K562 (cell line): Measurements from ENCODE around the gene PYGB. TPM values are rescaled to one million over a fixed set of nuclear protein-coding genes. Genes with fewer than 3 reads are reported as not detected.

Source experiments
- ATAC-seq: fragments of 200-7000 bp; cut with Tn5 transposase; 3 replicates; pipeline ENCODE4 v1.9.1; 2020; ENCODE audit warnings: moderate library complexity
- BruUV-seq: library from RNA; stranded (reverse); fragments of 400-500 nt; replicated peaks from 2 replicates; lab custom pipeline; 2021; lab: Mats Ljungman, UMichigan
- CTCF ChIA-PET: fragments of 300-600 bp; formaldehyde crosslinking; extraction: SDS; loops from one replicate; lab custom pipeline; 2021; ENCODE audit warnings: low intra/inter-chr PET ratio; lab: Yijun Ruan, JAX
- POLR2A ChIA-PET: fragments of 300-600, 350-650 bp; sonication (Branson Sonifier 250); formaldehyde crosslinking; extraction: SDS; loops from one replicate; lab custom pipeline; 2021; ENCODE audit warnings: antibody characterized with exemption, inconsistent platforms; lab: Yijun Ruan, JAX
- DNase-seq, 4 experiments: peaks; one replicate each; pipeline versions ENCODE4 v3.0.0 to v3.0.0-alpha.2; 2011 to 2018; ENCODE audit warnings: low spot score in 3 of 4, mixed read lengths in 3 of 4; ENCODE audit errors: extremely low read depth in 1 of 4
- FAIRE-seq: peaks from 2 replicates; lab custom pipeline; 2011; peaks lifted over from hg19 to GRCh38; lab: Jason Lieb, UNC
- H2AFZ ChIP-seq: 2 replicates; pipeline ENCODE4 v1.6.0; 2011; ENCODE audit warnings: low read depth, low read length, control low read depth, inconsistent platforms
- H3K27ac ChIP-seq: fragments of 200-600 bp; 3 replicates; pipeline ENCODE4 v1.8.0; 2011; ENCODE audit warnings: low read depth, mild to moderate bottlenecking, control low read depth, inconsistent platforms, low read length, moderate library complexity, mixed read lengths; ENCODE audit errors: extremely low read depth
- H3K27me3 ChIP-seq, 2 experiments: fragments of 300-600 bp in 1 of 2; 2 replicates in 1 of 2; 3 replicates in 1 of 2; pipeline versions ENCODE4 v1.6.0 to v1.8.0; 2011; ENCODE audit warnings: inconsistent platforms in 2 of 2, low read length in 2 of 2, mild to moderate bottlenecking in 1 of 2, mixed read lengths in 1 of 2, moderate library complexity in 1 of 2; ENCODE audit not compliant: control insufficient read depth in 2 of 2, insufficient read depth in 2 of 2
- H3K36me3 ChIP-seq: fragments of 300-600 bp; 3 replicates; pipeline ENCODE4 v1.8.0; 2011; ENCODE audit warnings: mild to moderate bottlenecking, low read length, inconsistent platforms; ENCODE audit not compliant: control insufficient read depth, insufficient read depth
- H3K4me1 ChIP-seq, 2 experiments: fragments of 200-600 bp in 1 of 2; replicated peaks in 1 of 2; 2 replicates in 1 of 2; 3 replicates in 1 of 2; pipeline versions ENCODE4 v1.5.1 to v1.8.0; 2011; ENCODE audit warnings: inconsistent platforms in 2 of 2, low read length in 2 of 2, mild to moderate bottlenecking in 1 of 2, mixed read lengths in 1 of 2, moderate library complexity in 1 of 2; ENCODE audit not compliant: control insufficient read depth in 2 of 2, insufficient read depth in 2 of 2
- H3K4me2 ChIP-seq: 2 replicates; pipeline ENCODE4 v1.6.1; 2011; ENCODE audit warnings: low read length, control low read depth, inconsistent platforms, mixed read lengths; ENCODE audit not compliant: insufficient read depth
- H3K4me3 ChIP-seq: fragments of 200-600 bp; sonication (generic), shearing (Covaris generic); 2 replicates; pipeline ENCODE4 v1.5.1; 2016; ENCODE audit warnings: control low read depth, inconsistent platforms
- H3K79me2 ChIP-seq: fragments of 200-600 bp; 3 replicates; pipeline ENCODE4 v1.8.0; 2011; ENCODE audit warnings: low read length, inconsistent platforms; ENCODE audit not compliant: control insufficient read depth, insufficient read depth
- H3K9ac ChIP-seq, 2 experiments: 2 replicates each; pipeline versions ENCODE4 v1.6.0 to v1.6.1; 2011; ENCODE audit warnings: low read depth in 2 of 2, low read length in 2 of 2, control low read depth in 1 of 2, inconsistent platforms in 1 of 2, mild to moderate bottlenecking in 1 of 2, mixed read lengths in 1 of 2; ENCODE audit not compliant: insufficient read depth in 1 of 2
- H3K9me1 ChIP-seq: one replicate; pipeline ENCODE4 v1.6.0; 2011; ENCODE audit warnings: inconsistent platforms, mild to moderate bottlenecking, low read length, moderate library complexity; ENCODE audit not compliant: control insufficient read depth, insufficient read depth
- H3K9me3 ChIP-seq: replicated peaks from 2 replicates; pipeline ENCODE4 v1.5.1; 2011; ENCODE audit warnings: low read depth, low read length, inconsistent platforms; ENCODE audit not compliant: control insufficient read depth, insufficient read depth
- H4K20me1 ChIP-seq: replicated peaks from 2 replicates; pipeline ENCODE4 v1.6.1; 2011; ENCODE audit warnings: low read length, inconsistent platforms, mixed read lengths; ENCODE audit not compliant: control insufficient read depth, insufficient read depth
- AFF1 ChIP-seq, 2 experiments: fragments of 450-650 bp; IDR thresholded peaks; 2 replicates each; pipeline ENCODE4 v1.6.1; 2018; ENCODE audit warnings: mild to moderate bottlenecking in 2 of 2, low read depth in 1 of 2; ENCODE audit not compliant: partially characterized antibody in 2 of 2
- HNRNPH1 ChIP-seq: fragments of 200-400 bp; formaldehyde crosslinking; optimal IDR thresholded peaks from 2 replicates; pipeline ENCODE3; 2017; ENCODE audit warnings: low read depth, mild to moderate bottlenecking, low read length, moderate library complexity
- IFI16 ChIP-seq: fragments of 250-450 bp; sonication (Bioruptor Pico); IDR thresholded peaks from 2 replicates; pipeline ENCODE4 v2.1.2; 2022; ENCODE audit warnings: mild to moderate bottlenecking, inconsistent platforms
- IRF9 ChIP-seq: fragments of 450-650 bp; IDR thresholded peaks from 2 replicates; pipeline ENCODE4 v1.6.1; 2016; ENCODE audit warnings: missing biosample characterization, missing genetic modification characterization
- KLF16 ChIP-seq: IDR thresholded peaks from 2 replicates; pipeline ENCODE4 v1.6.1; 2016; ENCODE audit warnings: antibody characterized with exemption
- PHTF2 ChIP-seq: fragments of 250-450 bp; sonication (Bioruptor Pico); IDR thresholded peaks from 2 replicates; pipeline ENCODE4 v1.5.0; 2021; ENCODE audit warnings: mild to moderate bottlenecking
- RNF2 ChIP-seq: sonication (generic); IDR thresholded peaks from 2 replicates; pipeline ENCODE4 v1.6.1; 2016
- SMARCA5 ChIP-seq: fragments of 450-650 bp; IDR thresholded peaks from 2 replicates; pipeline ENCODE4 v1.6.1; 2016
- YY1 ChIP-seq, 3 experiments: IDR thresholded peaks; 2 replicates each; pipeline ENCODE4 v1.6.1; 2011; ENCODE audit warnings: low read length in 2 of 3, mild to moderate bottlenecking in 2 of 3, moderate library complexity in 2 of 3, borderline replicate concordance in 1 of 3, control low read depth in 1 of 3, low read depth in 1 of 3; ENCODE audit not compliant: insufficient read depth in 3 of 3, insufficient replicate concordance in 2 of 3, control insufficient read depth in 1 of 3, insufficient read length in 1 of 3; ENCODE audit errors: extremely low read depth in 1 of 3
- WGBS: fragments of 100-300 bp; shearing (Covaris generic); methylation state at CpG from one replicate; pipeline ENCODE4 v1.1.6; 2016; ENCODE audit warnings: low coverage, mixed read lengths; ENCODE audit not compliant: insufficient coverage; ENCODE audit errors: missing lambda C conversion rate; 5-methylcytosine and 5-hydroxymethylcytosine counted together
- in situ Hi-C: fragments of 300-500 bp; cut with MboI; formaldehyde crosslinking; loops from 4 replicates; pipeline ENCODE4 v1.15.0; 2018; ENCODE audit warnings: inconsistent platforms, mixed read lengths
- intact Hi-C: fragments of 100-400 bp; cut with micrococcal nuclease; formaldehyde crosslinking; loops from 2 replicates; pipeline ENCODE4 v1.14.2; 2022
- polyA plus RNA-seq, 8 experiments: library from polyadenylated mRNA; depleted of rRNA in 4 of 8; stranded (reverse) in 5 of 8; unstranded in 3 of 8; fragments of >200 nt; fragmentation: Nextera tagmentation in 2 of 8; fragmentation: Illumina TruSeq in 1 of 8; extraction: Ambion mirVana in 2 of 8; extraction: Trizol in 1 of 8; gene quantifications; 2 replicates each; pipeline versions ENCODE4 v1.2.1 to v1.2.3, GENCODE V29; 2011 to 2014; ENCODE audit warnings: inconsistent platforms in 1 of 8, missing spikeins in 1 of 8
- total RNA-seq, 7 experiments: library from RNA; depleted of rRNA in 6 of 7; stranded (reverse); fragments of >200 nt in 6 of 7; fragmentation: Illumina TruSeq in 2 of 7; extraction: Trizol in 2 of 7; gene quantifications; 2 replicates each; pipeline versions ENCODE4 v1.2.1 to v1.2.3, GENCODE V29; 2011 to 2021; ENCODE audit warnings: low replicate concordance in 1 of 7

The PYGB gene
- total and polyA plus RNA-seq, 9 of the 15 experiments (the other 6 are each of a cell fraction or from before 2014, with no cell fraction given) = 0.34 to 18.0 (median 9.8) TPM

- H4K20me1 ChIP-seq = no peaks in the 10 kb centered on the region
- H3K9me3 ChIP-seq = no peaks in the 10 kb centered on the region
- POLR2A ChIA-PET = no interaction called here
- FAIRE-seq (no peak), ATAC-seq (no peak), DNase-seq (no peak)
- no peaks in the 10 kb centered on the region for H3K9me1 ChIP-seq
- no peaks in the 10 kb centered on the region for H3K79me2 ChIP-seq
- H3K4me2 ChIP-seq = no peak overlapping the region
- H3K4me3 ChIP-seq = no peak overlapping the region
- H3K36me3 ChIP-seq = peaks cover 34% of the 10 kb centered on the region; the same call in 2 of the 3 replicates
- CTCF ChIA-PET = no interaction called here
- H3K27ac ChIP-seq = no peak overlapping the region
- H3K4me1 ChIP-seq = peaks cover 0 to 4% of the 10 kb centered on the region in 2 experiments; a peak in 2 of 5 replicates
- no TSS peak for BruUV-seq
- intact Hi-C loops = no loop called here
- H3K9ac ChIP-seq = no peak overlapping the region
- H2AFZ ChIP-seq = no peak overlapping the region
- TF ChIP-seq IRF9 = no peak
- no peak for TF ChIP-seq RNF2
- no peak for TF ChIP-seq HNRNPH1
- in situ Hi-C loops = no loop called here
- 93% methylated on average over 9 of the region's 10 CpGs for WGBS
- H3K27me3 ChIP-seq = no peaks in the 10 kb centered on the region
Measured at GRCh38 chr20:25215521-25215920, 32.4 kb upstream of the PYGB start.

GRCh38 chr20:25216199-25216945 lies 31.5 kb upstream of the PYGB start:
- H3K4me1 ChIP-seq = peaks cover 0 to 7% of the 10 kb centered on the region in 2 experiments; a peak in 2 of 5 replicates
- H3K9ac ChIP-seq = no peak overlapping the region
- H3K36me3 ChIP-seq = peaks cover 31% of the 10 kb centered on the region; the same call in 2 of the 3 replicates
- ChIA-PET POLR2A (interaction anchor here (0.7 kb wide), 1 partner anchor 10 kb away, joined by 5 read pairs; no protein-coding TSS in a partner anchor), CTCF (no interaction called here)
- H2AFZ ChIP-seq = no peak overlapping the region
- intact Hi-C loops = no loop called here
- BruUV-seq = no TSS peak
- H3K9me1 ChIP-seq = no peaks in the 10 kb centered on the region
- no peaks in the 10 kb centered on the region for H4K20me1 ChIP-seq
- FAIRE-seq (no peak), ATAC-seq (no peak), DNase-seq (no peak)
- no peak overlapping the region for H3K4me3 ChIP-seq
- no peak overlapping the region for H3K4me2 ChIP-seq
- H3K27ac ChIP-seq = no peak overlapping the region
- in situ Hi-C loops = no loop called here
- H3K27me3 ChIP-seq = no peaks in the 10 kb centered on the region
- 94% methylated on average over 6 of the region's 16 CpGs for WGBS
- no peaks in the 10 kb centered on the region for H3K79me2 ChIP-seq
- H3K9me3 ChIP-seq = no peaks in the 10 kb centered on the region
- TF ChIP-seq KLF16 (no peak), YY1 (IDR thresholded peaks at IDR 0.05; ENCODE audit: borderline replicate concordance in 1 of 3, control insufficient read depth in 1 of 3, extremely low read depth in 1 of 3, insufficient read depth in 3 of 3, insufficient read length in 1 of 3, insufficient replicate concordance in 2 of 3, low read depth in 1 of 3, low read length in 2 of 3) (no peak), PHTF2 (CRISPR knock-in tag) (no peak), IFI16 (CRISPR knock-in tag) (no peak), SMARCA5 (no peak), AFF1 (IDR thresholded peaks at IDR 0.05; ENCODE audit: low read depth in 1 of 2, partially characterized antibody in 2 of 2) (no peak)
